GM19239 (cell line): ENCODE measurements around the gene NDUFS6.

Experiments used
- DNase-seq: peaks from one replicate; pipeline ENCODE4 v3.0.0; 2011; ENCODE audit warnings: low spot score; ENCODE audit not compliant: insufficient read length
- FAIRE-seq: peaks from 2 replicates; lab custom pipeline; 2011; peaks lifted over from hg19 to GRCh38; lab: Jason Lieb, UNC

The NDUFS6 gene

DNA sequence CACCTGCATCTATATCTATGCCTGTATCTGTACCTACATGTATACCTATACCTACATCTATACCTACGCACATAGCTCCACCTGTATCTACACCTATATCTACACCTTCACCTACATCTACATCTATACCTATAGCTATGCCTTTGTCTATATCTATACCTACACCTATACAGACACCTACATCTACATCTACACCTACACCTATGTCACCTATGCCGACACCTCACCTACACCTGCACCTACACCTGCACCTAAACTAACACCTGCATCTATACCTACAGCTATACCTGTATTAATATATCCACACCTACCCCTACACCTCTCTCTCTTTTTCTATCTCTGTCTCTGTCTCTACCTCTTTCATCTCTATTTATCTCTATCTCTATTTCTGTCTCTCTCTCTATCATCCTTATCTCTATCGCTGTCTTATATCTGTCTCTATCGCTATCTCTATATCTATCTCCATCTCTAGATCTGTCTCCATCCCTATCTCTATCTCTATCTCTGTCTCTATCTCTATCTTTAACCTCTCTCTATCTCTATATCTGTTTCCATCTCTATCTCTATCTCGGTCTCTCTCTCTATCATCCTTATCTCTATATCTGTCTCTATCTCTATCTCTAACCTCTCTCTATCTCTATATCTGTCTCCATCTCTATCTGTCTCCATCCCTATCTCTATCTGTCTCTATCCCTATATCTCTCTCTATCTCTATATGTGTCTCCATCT, 43.7 kb downstream of the NDUFS6 start:
- no peak for DNase-seq
- no peak for FAIRE-seq

DNA sequence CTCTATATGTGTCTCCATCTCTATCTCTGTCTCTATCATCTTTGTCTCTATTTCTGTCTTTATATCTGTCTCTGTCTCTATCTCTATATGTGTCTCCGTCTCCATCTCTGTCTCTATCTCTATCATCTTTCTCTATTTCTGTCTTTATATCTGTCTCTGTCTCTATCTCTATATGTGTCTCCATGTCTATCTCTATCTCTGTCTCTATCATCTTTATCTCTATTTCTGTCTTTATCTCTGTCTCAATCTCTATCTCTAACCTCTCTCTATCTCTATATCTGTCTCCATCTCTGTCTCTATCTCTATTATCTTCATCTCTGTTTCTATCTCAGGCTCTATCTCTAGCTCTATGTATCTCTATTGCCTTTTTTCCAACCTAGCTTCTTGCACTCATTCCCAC, 44.5 kb downstream of the NDUFS6 start:
- no peak for FAIRE-seq
- DNase-seq: no peak

- no peak for FAIRE-seq
- no peak for DNase-seq
Measured at GRCh38 chr5:1846583-1846982, 45.4 kb downstream of the NDUFS6 start.

DNA sequence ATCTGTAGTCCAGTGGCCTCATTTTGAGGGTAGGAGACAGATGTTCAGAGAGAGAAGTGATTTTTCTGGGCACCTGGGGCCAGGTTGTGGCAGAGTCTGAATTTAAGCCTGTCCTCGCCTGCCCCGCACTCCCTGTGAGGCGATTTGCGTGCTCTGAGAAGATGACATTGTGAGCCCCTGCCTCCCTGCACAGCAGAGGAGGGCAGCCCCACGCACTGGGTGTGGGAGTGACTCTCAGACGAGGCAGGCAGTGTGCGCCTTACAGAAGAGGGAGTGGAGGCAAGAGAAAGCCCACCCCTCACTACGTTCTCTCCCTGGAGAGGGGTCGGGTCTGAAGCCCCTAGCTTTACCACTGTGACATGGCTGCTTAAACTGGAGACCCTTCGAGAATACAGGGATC, 45.8 kb downstream of the NDUFS6 start:
- DNase-seq: no peak
- no peak for FAIRE-seq

GRCh38 chr5:1847611-1848010, 46.4 kb downstream of the NDUFS6 start:
- no peak for FAIRE-seq
- no peak for DNase-seq

DNA sequence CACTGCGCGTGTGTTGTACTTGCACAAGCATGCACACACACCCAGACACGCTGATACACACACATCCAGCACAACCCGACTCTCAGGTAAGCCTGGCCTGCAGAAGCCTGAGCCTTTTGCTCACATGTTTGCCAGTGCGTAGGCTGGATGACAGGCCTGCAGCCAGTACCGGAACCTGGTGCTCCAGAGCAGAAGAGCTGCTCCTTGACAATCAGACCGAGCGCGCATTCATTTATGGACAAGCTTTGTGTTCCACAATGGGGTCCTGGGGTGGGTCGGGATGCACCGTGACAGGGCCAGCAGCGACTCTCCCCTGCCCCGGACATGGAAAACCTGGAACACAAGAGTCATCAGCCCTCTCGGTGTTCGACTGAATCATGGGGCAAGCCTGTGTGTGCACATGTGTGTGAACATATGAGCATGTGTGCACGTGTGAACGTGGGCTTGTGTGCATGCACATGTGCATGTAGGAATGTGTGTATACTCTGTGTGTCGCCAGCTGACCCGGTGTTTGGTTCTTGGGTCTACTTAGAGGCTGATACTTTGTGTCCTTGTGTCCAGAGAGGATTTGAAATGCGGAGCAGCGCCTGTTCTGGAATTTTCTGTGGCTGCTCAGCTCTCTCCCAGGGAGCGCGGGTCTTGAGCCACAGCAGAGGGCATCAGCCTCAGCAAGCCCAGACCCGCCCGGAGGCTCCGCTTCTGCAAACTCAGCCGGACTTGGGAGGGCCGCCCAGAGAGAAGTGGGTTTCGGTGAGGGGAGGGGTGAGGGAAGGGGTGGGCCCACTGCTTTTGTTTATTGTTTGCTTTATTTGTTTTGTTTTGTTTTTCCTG, 49.3 kb downstream of the NDUFS6 start:
- no peak for DNase-seq
- no peak for FAIRE-seq

DNA sequence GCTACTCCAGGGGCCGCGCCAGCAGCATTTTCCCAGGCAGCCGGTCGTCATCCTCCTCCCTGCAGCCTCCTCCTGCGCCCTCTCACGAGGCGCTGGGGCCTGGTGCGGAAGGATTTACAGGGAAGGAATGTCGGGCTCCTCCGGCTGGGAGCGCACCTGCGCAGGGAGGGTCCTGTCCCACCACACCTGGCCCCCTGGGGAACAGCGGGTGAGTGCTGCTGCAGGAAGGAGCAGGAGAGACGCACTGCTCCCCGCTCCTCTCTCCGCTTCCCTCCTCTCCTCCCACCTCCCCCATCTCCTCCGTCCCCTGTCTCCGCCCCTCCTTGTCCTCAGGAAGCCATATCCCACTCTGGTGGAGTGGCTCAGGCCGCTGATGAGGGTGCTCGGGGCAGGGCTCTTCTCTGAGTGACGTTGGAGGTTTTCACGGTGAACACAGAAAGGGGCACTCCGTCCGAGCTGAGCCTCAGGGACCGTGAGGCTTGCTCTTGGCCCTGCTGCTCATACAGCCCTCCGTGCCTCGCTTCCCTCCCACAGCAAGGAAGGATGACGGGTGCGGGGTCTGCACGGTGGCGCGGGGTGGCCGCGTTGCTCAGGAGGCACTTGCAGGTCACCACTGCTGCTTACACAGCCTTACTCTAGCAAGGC, 50.2 kb downstream of the NDUFS6 start:
- FAIRE-seq (no peak), DNase-seq (no peak)

GRCh38 chr5:1852324-1852947, 51.2 kb downstream of the NDUFS6 start:
- no peak for FAIRE-seq

GRCh38 chr5:1853531-1853930, 52.3 kb downstream of the NDUFS6 start:
- FAIRE-seq (no peak), DNase-seq (no peak)

More at GRCh38 chr5:1852324-1852947, 51.2 kb downstream of the NDUFS6 start:
- DNase-seq: no peak

DNA sequence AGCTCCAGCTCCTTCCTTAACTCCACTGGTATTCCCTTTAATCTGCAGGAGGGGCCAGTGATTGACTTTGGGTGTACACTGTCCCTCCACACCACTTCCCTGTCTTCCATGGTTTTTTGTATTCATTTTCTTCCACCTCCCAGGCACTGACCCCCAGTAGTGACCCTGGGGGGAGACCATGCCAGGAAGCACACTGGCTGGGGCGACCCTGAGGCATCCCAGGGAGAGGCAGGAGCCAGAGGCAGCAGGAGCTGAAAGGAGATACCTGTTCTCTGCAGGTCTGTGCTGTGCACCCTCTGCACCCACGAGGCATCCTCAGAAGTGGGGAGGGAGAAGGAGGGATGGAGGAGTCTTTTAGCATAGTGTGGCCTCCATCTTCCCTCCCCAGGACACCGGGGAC, 53.9 kb downstream of the NDUFS6 start:
- DNase-seq (no peak), FAIRE-seq (no peak)

GRCh38 chr5:1855596-1855995, 54.4 kb downstream of the NDUFS6 start:
- FAIRE-seq (no peak), DNase-seq (no peak)

GRCh38 chr5:1856596-1857255, 55.5 kb downstream of the NDUFS6 start:
- FAIRE-seq (no peak), DNase-seq (no peak)

GRCh38 chr5:1857256-1857600, 56.0 kb downstream of the NDUFS6 start:
- DNase-seq (no peak), FAIRE-seq (no peak)

DNA sequence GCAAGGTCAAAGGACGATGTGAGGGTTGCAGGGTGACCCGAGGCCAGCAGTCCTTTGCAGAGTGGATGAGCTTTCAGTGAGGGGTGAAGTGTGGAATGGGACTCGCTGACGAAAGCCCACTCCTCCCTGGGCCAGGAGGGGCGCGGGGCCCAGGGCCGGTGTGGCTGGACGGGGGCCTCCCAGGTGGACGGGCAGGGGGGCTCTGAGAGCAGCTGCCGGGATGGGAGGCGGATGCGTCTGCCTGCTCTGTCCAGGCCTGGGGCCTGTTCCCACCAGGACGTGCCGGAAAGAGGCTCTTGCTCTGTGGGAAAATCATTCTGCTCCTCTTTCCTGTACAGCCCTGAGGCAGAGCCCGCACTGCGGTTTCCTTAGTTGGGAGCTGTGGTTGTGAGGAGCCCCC, 57.2 kb downstream of the NDUFS6 start:
- no peak for FAIRE-seq
- DNase-seq: no peak

DNA sequence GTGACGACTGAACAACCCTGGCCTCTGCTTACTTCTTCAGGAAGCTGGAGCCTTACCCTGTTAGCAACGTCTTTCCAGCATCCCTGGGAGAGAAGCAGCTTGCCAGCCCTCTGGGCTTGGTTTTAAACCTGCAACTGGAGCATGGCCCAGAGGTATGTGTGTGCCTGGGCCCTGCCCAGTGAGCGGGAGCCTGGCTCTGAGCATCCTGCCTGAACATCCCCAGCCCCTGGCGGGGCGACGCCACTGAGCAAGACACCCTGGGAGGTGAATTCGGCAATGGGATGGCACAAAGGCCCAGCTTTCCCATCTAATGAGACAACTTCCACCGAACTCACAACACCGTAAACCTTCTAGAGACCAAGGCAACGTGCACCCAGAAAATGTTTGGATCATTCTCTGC, 57.9 kb downstream of the NDUFS6 start:
- DNase-seq (no peak), FAIRE-seq (no peak)

GRCh38 chr5:1860021-1860610, 58.9 kb downstream of the NDUFS6 start:
- FAIRE-seq (no peak), DNase-seq (no peak)

GRCh38 chr5:1860949-1861348, 59.7 kb downstream of the NDUFS6 start:
- DNase-seq: no peak

GRCh38 chr5:1864896-1865440, 63.8 kb downstream of the NDUFS6 start:
- FAIRE-seq (no peak), DNase-seq (no peak)

More at GRCh38 chr5:1860949-1861348, 59.7 kb downstream of the NDUFS6 start:
- FAIRE-seq: no peak

- DNase-seq (no peak), FAIRE-seq (no peak)
Measured at GRCh38 chr5:1865486-1865885, 64.3 kb downstream of the NDUFS6 start.
